Epidermal melanocyte (primary cell): ENCODE data around the gene PIN1.

Experiments
- DNase-seq: peaks from one replicate; pipeline ENCODE4 v3.0.0; 2011; ENCODE audit warnings: low spot score; ENCODE audit not compliant: insufficient read length

PIN1 gene

DNA sequence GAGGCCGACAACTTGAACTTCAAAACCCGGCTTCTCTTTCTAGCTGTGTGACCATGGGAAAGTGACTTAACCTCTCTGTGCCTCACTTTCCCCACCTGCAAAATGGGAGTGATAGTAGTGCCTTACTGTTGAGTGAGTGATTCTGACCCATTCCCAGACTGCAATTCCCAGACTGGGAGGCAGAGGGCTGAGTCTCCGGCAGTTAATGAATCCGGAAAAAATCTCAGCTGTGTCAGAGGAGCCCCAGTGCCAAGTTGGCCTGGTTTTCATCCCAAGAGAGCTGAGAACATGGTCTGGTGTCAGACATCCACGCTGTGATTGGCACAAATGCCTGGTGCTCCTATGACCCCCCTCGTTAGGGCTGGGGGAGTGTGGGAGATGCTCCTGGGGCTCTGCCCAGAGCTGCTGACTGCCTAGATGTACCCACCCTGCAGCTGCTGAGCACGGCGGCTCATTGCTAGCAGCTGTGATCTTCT, 50.0 kb downstream of the PIN1 start:
- DNase-seq, result no peak

DNA sequence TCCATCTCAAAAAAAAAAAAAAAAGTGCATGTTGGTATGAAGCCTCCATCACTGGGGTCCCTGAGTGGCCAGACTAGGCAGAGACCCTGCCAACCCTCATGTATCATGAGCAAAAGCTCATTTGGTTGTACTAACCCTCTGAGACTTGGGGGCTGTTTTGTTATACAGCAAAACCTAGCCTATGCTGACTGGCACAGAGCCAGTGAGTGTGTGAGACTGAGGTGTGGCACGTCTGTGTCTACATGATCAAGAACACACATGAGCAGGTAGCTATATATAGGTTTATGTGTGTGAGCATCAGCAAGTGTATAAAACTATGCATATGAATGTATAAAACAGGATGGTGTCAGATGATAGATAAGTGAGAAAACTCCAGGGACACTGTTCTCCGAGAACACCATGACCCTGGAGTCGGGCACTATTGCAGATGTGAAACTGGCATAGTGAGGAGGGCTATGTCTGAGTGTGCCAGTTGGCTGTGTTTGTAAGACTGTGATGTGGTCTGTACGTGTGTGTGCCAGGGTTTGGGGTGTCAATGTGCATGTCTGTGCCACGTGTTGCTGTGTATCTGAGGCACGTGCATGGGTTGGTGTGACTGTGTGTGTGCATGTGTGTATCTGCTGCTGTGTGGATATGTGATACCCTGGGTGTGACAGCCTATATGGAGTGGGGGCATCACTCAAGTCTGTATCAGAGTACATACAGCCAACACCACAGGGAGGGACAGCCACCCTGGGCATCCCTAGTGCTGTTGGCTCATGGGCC, 56.7 kb downstream of the PIN1 start:
- DNase-seq, result no peak
